ENCODE data around the gene SGCD. TPM values are rescaled to one million over a fixed set of nuclear protein-coding genes. Genes with fewer than 3 reads are reported as not detected.

SGCD gene
- total and polyA plus RNA-seq, 4 experiments from 2014 or later, result not detected

DNA sequence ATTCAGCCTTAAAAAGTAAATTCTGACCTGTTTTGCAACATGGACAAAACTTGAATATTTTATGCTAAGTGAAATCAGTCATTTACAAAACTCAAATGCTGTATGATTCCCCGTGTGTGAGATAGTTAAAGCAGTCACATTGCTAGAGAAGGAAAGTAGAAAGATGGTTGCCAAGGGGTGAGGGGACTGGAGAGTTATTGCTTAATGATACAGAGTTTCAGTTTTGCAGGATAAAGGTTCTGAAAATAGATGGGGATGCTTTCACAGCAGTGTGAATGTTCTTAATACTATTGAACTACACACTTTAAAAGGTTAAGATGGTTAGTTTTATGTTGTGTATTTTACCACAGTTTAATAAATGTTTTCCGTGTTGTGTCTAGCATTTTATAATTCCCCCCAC, 51.2 kb downstream of the SGCD start:
- no peak for DNase-seq
- Mint-ChIP-seq H3K9me3 (peaks cover 0 to 2% (median 0%) of the 10 kb centered on the region in 8 donors), H3K27me3 (peaks cover 6 to 10% of the 10 kb centered on the region in 2 donors), H3K36me3 (no peaks in the 10 kb centered on the region), H3K4me3 (no peak overlapping the region), H3K4me1 (no peaks in the 10 kb centered on the region), H3K27ac (no peak overlapping the region)
- no peak overlapping the region for H3K27ac ChIP-seq (ENCODE audit: low read depth, low read length)
- ChIA-PET POLR2A (ENCODE audit: partially characterized antibody) (no interaction called here), CTCF (ENCODE audit: partially characterized antibody) (no interaction called here)
- no peak overlapping the region for H3K4me3 ChIP-seq (ENCODE audit: low read length in 2 of 2)
- no peaks in the 10 kb centered on the region for H3K36me3 ChIP-seq (ENCODE audit: insufficient read depth, low read length)
- H3K4me1 ChIP-seq (ENCODE audit: insufficient read depth, low read length), result no peaks in the 10 kb centered on the region
- no peaks in the 10 kb centered on the region for H3K27me3 ChIP-seq (ENCODE audit: insufficient read depth, low read length)
- intact Hi-C loops (cut with micrococcal nuclease), result no loop called here
- H3K9me3 ChIP-seq (ENCODE audit: control insufficient read depth in 1 of 2, low read length in 2 of 2), result no peaks in the 10 kb centered on the region

DNA sequence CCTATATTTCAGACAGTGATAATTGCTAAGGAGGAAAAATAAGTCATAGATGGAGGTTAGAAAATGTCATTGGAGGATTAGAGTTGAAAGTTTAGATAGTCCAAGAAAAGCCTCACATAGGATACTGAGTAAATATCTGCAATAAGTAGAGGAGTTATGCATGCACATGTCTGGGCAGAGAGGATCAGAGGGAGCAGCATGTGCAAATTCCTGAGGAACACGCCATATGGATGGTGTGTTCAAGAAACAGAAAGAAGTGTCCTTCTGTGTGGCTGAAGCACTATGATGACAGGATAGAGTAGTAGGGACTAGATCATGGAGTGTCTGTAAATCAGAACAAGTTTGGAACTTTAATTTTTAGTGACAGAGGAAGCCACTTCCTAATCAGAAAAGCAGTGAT, 52.2 kb downstream of the SGCD start:
- H3K4me1 Mint-ChIP-seq, result no peaks in the 10 kb centered on the region
- no peak overlapping the region for H3K27ac Mint-ChIP-seq
- no peak for DNase-seq
- H3K36me3 Mint-ChIP-seq, result no peaks in the 10 kb centered on the region
- ChIA-PET POLR2A (ENCODE audit: partially characterized antibody) (no interaction called here), CTCF (ENCODE audit: partially characterized antibody) (no interaction called here)
- H3K4me3 Mint-ChIP-seq, result no peak overlapping the region
- Histone ChIP-seq H3K36me3 (ENCODE audit: insufficient read depth, low read length) (no peaks in the 10 kb centered on the region), H3K4me3 (ENCODE audit: low read length in 2 of 2) (no peak overlapping the region), H3K9me3 (ENCODE audit: control insufficient read depth in 1 of 2, low read length in 2 of 2) (no peaks in the 10 kb centered on the region), H3K4me1 (ENCODE audit: insufficient read depth, low read length) (no peaks in the 10 kb centered on the region), H3K27ac (ENCODE audit: low read depth, low read length) (no peak overlapping the region), H3K27me3 (ENCODE audit: insufficient read depth, low read length) (no peaks in the 10 kb centered on the region)
- intact Hi-C loops (cut with micrococcal nuclease), result no loop called here
- peaks cover 0 to 4% (median 0%) of the 10 kb centered on the region in 8 donors for H3K9me3 Mint-ChIP-seq
- H3K27me3 Mint-ChIP-seq, result peaks cover 6 to 10% of the 10 kb centered on the region in 2 donors

DNA sequence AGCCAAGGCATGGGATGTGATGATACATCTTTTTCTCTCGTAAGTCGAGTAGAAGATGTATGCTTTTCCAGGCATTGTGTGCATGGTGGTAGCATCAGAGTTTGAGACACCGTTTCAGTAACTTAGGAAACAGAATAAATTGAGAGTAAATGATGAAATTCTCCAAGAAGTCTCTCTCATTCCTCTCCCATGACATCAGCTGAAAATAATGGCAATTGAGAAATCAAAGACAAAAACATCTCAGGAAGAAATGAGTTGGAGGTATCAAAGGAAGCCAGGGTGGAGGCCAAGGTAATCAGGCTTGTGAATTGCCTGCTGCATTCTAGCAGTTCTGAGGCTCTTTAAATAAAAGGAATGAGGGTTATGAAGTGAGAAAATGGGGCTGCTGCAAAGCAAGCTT, 53.9 kb downstream of the SGCD start:
- Mint-ChIP-seq H3K9me3 (peaks cover 0 to 2% (median 0%) of the 10 kb centered on the region in 8 donors), H3K36me3 (no peaks in the 10 kb centered on the region), H3K4me1 (no peaks in the 10 kb centered on the region), H3K4me3 (no peak overlapping the region), H3K27ac (no peak overlapping the region), H3K27me3 (peaks cover 6 to 8% of the 10 kb centered on the region in 2 donors)
- ChIA-PET CTCF (ENCODE audit: partially characterized antibody) (no interaction called here), POLR2A (ENCODE audit: partially characterized antibody) (no interaction called here)
- no peaks in the 10 kb centered on the region for H3K9me3 ChIP-seq (ENCODE audit: control insufficient read depth in 1 of 2, low read length in 2 of 2)
- no peaks in the 10 kb centered on the region for H3K4me1 ChIP-seq (ENCODE audit: insufficient read depth, low read length)
- no peak overlapping the region for H3K4me3 ChIP-seq (ENCODE audit: low read length in 2 of 2)
- no peaks in the 10 kb centered on the region for H3K27me3 ChIP-seq (ENCODE audit: insufficient read depth, low read length)
- intact Hi-C loops (cut with micrococcal nuclease), result no loop called here
- no peaks in the 10 kb centered on the region for H3K36me3 ChIP-seq (ENCODE audit: insufficient read depth, low read length)
- no peak for DNase-seq
- no peak overlapping the region for H3K27ac ChIP-seq (ENCODE audit: low read depth, low read length)

DNA sequence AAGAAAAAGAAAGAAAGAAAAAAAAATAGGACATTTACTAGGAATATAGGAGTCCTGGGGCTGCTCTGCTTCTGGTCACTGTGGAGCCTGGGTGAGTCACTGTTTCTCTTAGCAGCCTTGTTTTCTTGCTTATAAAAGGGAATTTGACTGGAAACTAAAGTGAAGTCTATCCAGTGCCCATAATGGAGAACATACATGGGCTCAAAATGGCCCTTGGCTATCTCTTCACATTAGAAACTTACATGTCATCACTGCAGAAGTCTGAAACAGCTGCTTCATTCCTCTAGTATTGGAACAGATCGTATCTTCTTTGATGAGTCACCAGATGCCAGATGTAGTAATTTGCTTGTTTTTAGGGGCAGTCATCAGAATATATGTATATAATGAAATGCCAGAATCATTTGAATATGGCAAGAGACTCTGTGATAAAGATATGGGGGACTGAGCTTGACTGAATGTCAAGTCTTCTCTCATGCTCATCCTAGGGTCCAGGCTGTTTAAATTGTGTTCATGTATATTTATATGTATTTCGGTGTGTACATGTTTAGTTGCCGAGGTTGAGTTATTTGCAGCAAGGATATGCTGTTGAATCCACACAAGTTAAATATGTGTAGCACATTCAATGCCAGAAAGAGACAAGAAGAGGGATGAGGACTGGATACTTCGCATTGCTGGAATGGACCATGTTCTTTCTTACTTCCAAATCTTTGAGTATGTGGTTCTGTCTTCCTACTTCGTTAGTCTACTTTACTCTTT, 56.7 kb downstream of the SGCD start:
- Mint-ChIP-seq H3K4me1 (no peaks in the 10 kb centered on the region), H3K9me3 (peaks cover 0 to 2% (median 0%) of the 10 kb centered on the region in 8 donors), H3K27me3 (peaks cover 6 to 8% of the 10 kb centered on the region in 2 donors), H3K36me3 (no peaks in the 10 kb centered on the region), H3K27ac (no peak overlapping the region), H3K4me3 (no peak overlapping the region)
- Histone ChIP-seq H3K27me3 (ENCODE audit: insufficient read depth, low read length) (no peaks in the 10 kb centered on the region), H3K4me3 (ENCODE audit: low read length in 2 of 2) (no peak overlapping the region), H3K36me3 (ENCODE audit: insufficient read depth, low read length) (no peaks in the 10 kb centered on the region), H3K9me3 (ENCODE audit: control insufficient read depth in 1 of 2, low read length in 2 of 2) (no peaks in the 10 kb centered on the region), H3K4me1 (ENCODE audit: insufficient read depth, low read length) (no peaks in the 10 kb centered on the region), H3K27ac (ENCODE audit: low read depth, low read length) (no peak overlapping the region)
- ChIA-PET POLR2A (ENCODE audit: partially characterized antibody) (no interaction called here), CTCF (ENCODE audit: partially characterized antibody) (interaction anchor here (1.2 kb wide), 1 partner anchor 23 kb away, joined by 3 read pairs; no protein-coding TSS in a partner anchor)
- intact Hi-C loops (cut with micrococcal nuclease), result no loop called here
- DNase-seq, result no peak

DNA sequence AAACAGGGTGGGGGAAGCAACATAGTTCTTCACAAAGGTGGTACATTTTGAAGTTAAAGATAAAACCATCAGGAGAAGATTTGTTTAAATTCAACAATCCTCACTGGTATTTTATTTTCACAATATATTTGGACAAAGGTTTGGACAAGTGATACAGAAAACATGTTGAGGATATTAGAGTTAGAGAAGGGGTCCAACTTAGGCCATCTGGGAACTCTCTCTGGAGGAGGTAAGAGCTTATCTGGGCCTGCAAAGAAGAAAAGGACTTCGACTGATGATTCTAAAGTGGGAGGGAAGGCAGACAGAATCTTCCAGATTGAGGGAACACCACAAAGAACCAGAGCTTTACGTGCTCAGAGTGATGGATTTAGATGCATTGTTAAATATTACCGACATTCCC, 58.5 kb downstream of the SGCD start:
- no peak overlapping the region for H3K27ac ChIP-seq (ENCODE audit: low read depth, low read length)
- POLR2A ChIA-PET (ENCODE audit: partially characterized antibody), result no interaction called here
- H3K36me3 ChIP-seq (ENCODE audit: insufficient read depth, low read length), result no peaks in the 10 kb centered on the region
- intact Hi-C loops (cut with micrococcal nuclease), result no loop called here
- H3K9me3 ChIP-seq (ENCODE audit: control insufficient read depth in 1 of 2, low read length in 2 of 2), result no peaks in the 10 kb centered on the region
- DNase-seq, result no peak
- no peaks in the 10 kb centered on the region for H3K27me3 Mint-ChIP-seq
- H3K4me3 ChIP-seq (ENCODE audit: low read length in 2 of 2), result no peak overlapping the region
- no peaks in the 10 kb centered on the region for H3K36me3 Mint-ChIP-seq
- peaks cover 0 to 2% (median 0%) of the 10 kb centered on the region in 8 donors for H3K9me3 Mint-ChIP-seq
- no peak overlapping the region for H3K4me3 Mint-ChIP-seq
- no peaks in the 10 kb centered on the region for H3K27me3 ChIP-seq (ENCODE audit: insufficient read depth, low read length)
- no peaks in the 10 kb centered on the region for H3K4me1 ChIP-seq (ENCODE audit: insufficient read depth, low read length)
- H3K4me1 Mint-ChIP-seq, result no peaks in the 10 kb centered on the region
- no peak overlapping the region for H3K27ac Mint-ChIP-seq
- CTCF ChIA-PET (ENCODE audit: partially characterized antibody), result no interaction called here

DNA sequence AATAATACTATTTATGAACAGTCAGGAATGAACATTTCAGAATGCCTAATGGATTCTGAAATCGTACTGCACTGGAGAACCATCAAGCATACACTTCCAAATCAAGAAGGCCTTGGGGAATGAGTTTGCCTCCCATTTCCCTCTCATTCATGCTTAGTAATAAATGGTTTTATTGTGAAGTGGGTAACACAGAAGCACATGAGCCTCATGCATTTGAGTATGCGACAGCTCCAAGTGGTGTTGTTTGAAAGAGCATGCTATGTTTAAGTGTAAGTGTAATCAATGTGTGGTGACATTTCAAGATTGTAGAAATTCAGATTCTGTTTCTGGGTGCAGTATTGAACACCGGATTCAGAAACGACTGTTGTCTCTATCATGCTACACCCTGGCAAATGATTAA, 60.0 kb downstream of the SGCD start:
- Histone ChIP-seq H3K27ac (ENCODE audit: low read depth, low read length) (no peak overlapping the region), H3K27me3 (ENCODE audit: insufficient read depth, low read length) (no peaks in the 10 kb centered on the region), H3K9me3 (ENCODE audit: control insufficient read depth in 1 of 2, low read length in 2 of 2) (no peaks in the 10 kb centered on the region), H3K4me1 (ENCODE audit: insufficient read depth, low read length) (no peaks in the 10 kb centered on the region), H3K4me3 (ENCODE audit: low read length in 2 of 2) (no peak overlapping the region), H3K36me3 (ENCODE audit: insufficient read depth, low read length) (no peaks in the 10 kb centered on the region)
- H3K27ac Mint-ChIP-seq, result no peak overlapping the region
- no peak overlapping the region for H3K4me3 Mint-ChIP-seq
- H3K4me1 Mint-ChIP-seq, result no peaks in the 10 kb centered on the region
- no peaks in the 10 kb centered on the region for H3K27me3 Mint-ChIP-seq
- intact Hi-C loops (cut with micrococcal nuclease), result no loop called here
- ChIA-PET CTCF (ENCODE audit: partially characterized antibody) (no interaction called here), POLR2A (ENCODE audit: partially characterized antibody) (no interaction called here)
- peaks cover 0 to 2% (median 0%) of the 10 kb centered on the region in 8 donors for H3K9me3 Mint-ChIP-seq
- no peak for DNase-seq
- H3K36me3 Mint-ChIP-seq, result no peaks in the 10 kb centered on the region

DNA sequence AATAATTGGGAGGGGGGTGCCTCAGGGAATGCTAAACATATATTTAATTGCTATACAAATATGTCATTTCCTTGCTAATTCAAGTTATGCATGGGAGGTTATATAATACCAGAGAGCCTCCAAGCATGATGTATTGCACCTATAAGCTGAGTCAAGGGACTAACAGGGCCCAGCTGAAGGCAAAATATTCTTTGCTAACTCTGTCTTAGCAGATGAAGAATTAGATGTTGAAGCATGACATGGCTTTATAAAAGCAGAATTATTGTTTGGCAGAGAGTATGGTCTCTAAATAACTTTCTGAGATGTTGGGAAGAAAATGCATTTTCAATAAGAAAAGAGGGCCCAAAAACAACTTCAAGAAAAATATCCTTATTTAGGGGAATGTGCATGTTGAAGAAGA, 60.4 kb downstream of the SGCD start:
- POLR2A ChIA-PET (ENCODE audit: partially characterized antibody), result no interaction called here
- Mint-ChIP-seq H3K27me3 (peaks cover 0 to 3% of the 10 kb centered on the region in 2 donors), H3K36me3 (no peaks in the 10 kb centered on the region), H3K4me3 (no peak overlapping the region), H3K4me1 (no peaks in the 10 kb centered on the region), H3K27ac (no peak overlapping the region), H3K9me3 (peaks cover 0 to 2% (median 0%) of the 10 kb centered on the region in 8 donors)
- Histone ChIP-seq H3K4me3 (ENCODE audit: low read length in 2 of 2) (no peak overlapping the region), H3K27ac (ENCODE audit: low read depth, low read length) (no peak overlapping the region), H3K27me3 (ENCODE audit: insufficient read depth, low read length) (no peaks in the 10 kb centered on the region), H3K36me3 (ENCODE audit: insufficient read depth, low read length) (no peaks in the 10 kb centered on the region), H3K9me3 (ENCODE audit: control insufficient read depth in 1 of 2, low read length in 2 of 2) (no peaks in the 10 kb centered on the region), H3K4me1 (ENCODE audit: insufficient read depth, low read length) (no peaks in the 10 kb centered on the region)
- no peak for DNase-seq
- intact Hi-C loops (cut with micrococcal nuclease), result no loop called here
- CTCF ChIA-PET (ENCODE audit: partially characterized antibody), result no interaction called here

Measured in CD4-positive, alpha-beta memory T cell (primary cell).